Prostate gland (tissue), 2 donors: Measurements from ENCODE around the gene PNLIPRP1. TPM values are rescaled to one million over a fixed set of nuclear protein-coding genes. Genes with fewer than 3 reads are reported as not detected.

Source experiments
- DNase-seq: peaks from one replicate; pipeline ENCODE4 v3.0.0-alpha.2; 2019; ENCODE audit warnings: low spot score
- H3K27ac ChIP-seq, 2 donors: fragments of 200-600 bp; sonication (generic); 2 replicates each; pipeline ENCODE4 v1.5.1; 2017 to 2019
- H3K27me3 ChIP-seq: fragments of 200-600 bp; sonication (generic); replicated peaks from 2 replicates; pipeline ENCODE4 v1.5.1; 2019; ENCODE audit not compliant: insufficient read depth
- H3K36me3 ChIP-seq, 2 donors: fragments of 200-600 bp; sonication (generic); 1 replicate in 1 of 2; 2 replicates in 1 of 2; pipeline versions ENCODE4 v1.5.1 to v1.8.1; 2017 to 2019
- H3K4me1 ChIP-seq: fragments of 200-600 bp; sonication (generic); replicated peaks from 2 replicates; pipeline ENCODE4 v1.5.1; 2019
- H3K4me3 ChIP-seq, 2 donors: fragments of 200-600 bp; sonication (generic); 2 replicates each; pipeline ENCODE4 v1.5.1; 2017 to 2019
- H3K9me3 ChIP-seq: fragments of 200-600 bp; sonication (generic); 2 replicates; pipeline ENCODE4 v1.5.1; 2017
- POLR2A ChIP-seq: fragments of 450-650 bp; IDR thresholded peaks from one replicate; pipeline ENCODE4 v1.6.1; 2016; ENCODE audit warnings: antibody characterized with exemption, mild to moderate bottlenecking
- POLR2AphosphoS5 ChIP-seq: sonication (generic); formaldehyde crosslinking; IDR thresholded peaks from one replicate; pipeline ENCODE4 v1.6.1; 2017; ENCODE audit warnings: antibody characterized with exemption
- WGBS: methylation state at CpG from one replicate; pipeline ENCODE4 v1.1.5; 2018; 5-methylcytosine and 5-hydroxymethylcytosine counted together
- intact Hi-C: fragments of 100-400 bp; cut with DNase I; formaldehyde crosslinking; loops from one replicate; pipeline ENCODE4 v1.14.2; 2022
- total RNA-seq, 2 donors: library from RNA; depleted of rRNA; stranded (reverse); fragments of >200 nt; gene quantifications; one replicate each; pipeline ENCODE4 v1.1.0, GENCODE V29; 2016
- TF ChIP-seq, protein P1 (sequence below), 4 experiments: fragments of 200-600 bp in 2 of 4; fragments of 450-650 bp in 2 of 4; sonication (generic) in 2 of 4; IDR thresholded peaks; 1 replicate in 3 of 4; 2 replicates in 1 of 4; pipeline ENCODE4 v1.5.1; 2016 to 2019; ENCODE audit warnings: antibody characterized with exemption in 4 of 4, mild to moderate bottlenecking in 2 of 4, moderate library complexity in 2 of 4

Gene PNLIPRP1
- total RNA-seq, 2 donors from 2014 or later = not detected

DNA sequence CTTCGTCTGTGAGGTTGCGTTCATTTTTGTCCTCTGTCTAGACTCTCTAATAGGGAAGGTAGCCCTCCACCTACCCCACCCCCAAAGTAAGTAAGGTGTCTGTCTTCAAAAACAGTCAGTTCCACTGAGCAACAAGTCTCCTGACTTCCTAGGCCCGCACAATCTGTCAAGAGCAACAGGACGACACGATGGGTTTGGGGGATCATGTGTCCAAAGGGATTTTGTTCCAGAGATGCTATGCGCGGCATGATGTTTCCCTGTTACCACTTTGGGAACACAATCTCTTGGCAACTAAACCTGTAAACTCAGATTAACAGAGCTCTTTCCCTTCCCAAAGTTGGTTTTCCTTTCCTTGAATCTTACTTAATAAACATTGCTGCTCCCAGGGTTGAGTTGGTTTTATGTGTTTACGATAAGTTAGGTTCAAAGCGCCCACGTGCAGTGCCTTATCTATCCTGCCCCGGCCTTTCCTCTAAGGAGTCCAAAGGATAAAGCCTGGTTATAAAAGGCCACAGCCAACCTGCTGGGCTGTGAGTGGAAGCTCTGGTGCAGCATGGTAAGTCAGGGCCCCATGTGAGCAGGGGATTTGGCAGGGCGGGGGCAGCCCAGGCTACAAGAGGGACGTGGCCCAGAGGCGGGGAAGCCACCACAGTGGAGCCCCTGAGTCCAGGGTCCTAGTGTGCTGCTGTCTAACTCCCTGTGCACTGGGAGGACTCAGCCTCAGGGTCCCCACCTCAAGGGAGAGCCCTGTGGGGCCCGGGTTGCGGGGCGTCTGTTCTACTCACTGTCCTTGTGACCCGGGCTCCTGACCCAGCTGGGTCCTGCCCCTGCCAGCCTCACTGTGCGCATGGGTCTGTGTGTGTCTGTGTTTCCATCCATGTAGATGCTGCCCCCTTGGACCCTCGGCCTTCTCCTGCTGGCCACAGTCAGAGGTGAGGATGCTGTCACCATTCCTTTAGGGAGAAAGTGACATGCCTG, 30.0 kb downstream of the PNLIPRP1 start, which contains the start of gene PNLIPRP2:
TSS of gene PNLIPRP2 (plus strand) at position 531 of the 978 bp plus-strand sequence.
- 72% methylated on average over 20 of the region's 20 CpGs for WGBS
- no peaks in the 10 kb centered on the region for H3K4me1 ChIP-seq
- no peaks in the 10 kb centered on the region for H3K9me3 ChIP-seq
- DNase-seq = no peak
- intact Hi-C loops = no loop called here
- no peaks in the 10 kb centered on the region for H3K27me3 ChIP-seq
- no peak within 1 kb of the TSS for H3K27ac ChIP-seq
- H3K36me3 ChIP-seq = no peaks in the 10 kb centered on the region
- TF ChIP-seq POLR2A = no peak
- no peak for TF ChIP-seq POLR2AphosphoS5
- TF ChIP-seq, protein P1, sequence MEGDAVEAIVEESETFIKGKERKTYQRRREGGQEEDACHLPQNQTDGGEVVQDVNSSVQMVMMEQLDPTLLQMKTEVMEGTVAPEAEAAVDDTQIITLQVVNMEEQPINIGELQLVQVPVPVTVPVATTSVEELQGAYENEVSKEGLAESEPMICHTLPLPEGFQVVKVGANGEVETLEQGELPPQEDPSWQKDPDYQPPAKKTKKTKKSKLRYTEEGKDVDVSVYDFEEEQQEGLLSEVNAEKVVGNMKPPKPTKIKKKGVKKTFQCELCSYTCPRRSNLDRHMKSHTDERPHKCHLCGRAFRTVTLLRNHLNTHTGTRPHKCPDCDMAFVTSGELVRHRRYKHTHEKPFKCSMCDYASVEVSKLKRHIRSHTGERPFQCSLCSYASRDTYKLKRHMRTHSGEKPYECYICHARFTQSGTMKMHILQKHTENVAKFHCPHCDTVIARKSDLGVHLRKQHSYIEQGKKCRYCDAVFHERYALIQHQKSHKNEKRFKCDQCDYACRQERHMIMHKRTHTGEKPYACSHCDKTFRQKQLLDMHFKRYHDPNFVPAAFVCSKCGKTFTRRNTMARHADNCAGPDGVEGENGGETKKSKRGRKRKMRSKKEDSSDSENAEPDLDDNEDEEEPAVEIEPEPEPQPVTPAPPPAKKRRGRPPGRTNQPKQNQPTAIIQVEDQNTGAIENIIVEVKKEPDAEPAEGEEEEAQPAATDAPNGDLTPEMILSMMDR (IDR thresholded peaks at IDR 0.05) = no peak
- H3K4me3 ChIP-seq = no peak within 1 kb of the TSS

DNA sequence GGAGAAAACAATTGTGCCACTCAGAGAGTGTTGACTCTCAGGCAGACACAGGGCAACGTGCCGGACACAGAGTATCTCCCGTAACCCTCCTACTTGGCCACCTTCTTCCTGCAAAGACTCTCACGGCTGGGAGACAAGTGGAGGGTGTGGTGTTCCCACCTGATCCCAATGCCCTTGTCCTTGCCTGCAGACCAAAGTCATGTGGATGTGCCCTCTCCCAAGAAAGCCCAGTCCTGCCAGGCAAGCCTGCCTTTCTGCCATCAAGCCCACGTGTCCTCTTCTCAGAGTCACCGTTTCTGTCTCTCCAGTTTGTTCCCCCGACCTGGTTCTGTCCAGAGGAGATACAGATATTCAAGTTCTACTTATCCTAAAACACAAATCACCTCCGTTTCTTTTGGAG, 30.7 kb downstream of the PNLIPRP1 start:
- no peak overlapping the region for H3K27ac ChIP-seq
- DNase-seq = no peak
- no peaks in the 10 kb centered on the region for H3K9me3 ChIP-seq
- H3K36me3 ChIP-seq = no peaks in the 10 kb centered on the region
- TF ChIP-seq, protein P1 (IDR thresholded peaks at IDR 0.05) = no peak
- no peak for TF ChIP-seq POLR2A
- TF ChIP-seq POLR2AphosphoS5 = no peak
- intact Hi-C loops = no loop called here
- H3K4me1 ChIP-seq = no peaks in the 10 kb centered on the region
- no peak overlapping the region for H3K4me3 ChIP-seq
- H3K27me3 ChIP-seq = no peaks in the 10 kb centered on the region
- 85% methylated on average over 8 of the region's 8 CpGs for WGBS

GRCh38 chr10:116621934-116622655, 31.3 kb downstream of the PNLIPRP1 start:
- Histone ChIP-seq H3K9me3 (no peaks in the 10 kb centered on the region), H3K27ac (no peak overlapping the region), H3K4me1 (no peaks in the 10 kb centered on the region), H3K27me3 (no peaks in the 10 kb centered on the region), H3K4me3 (no peak overlapping the region), H3K36me3 (no peaks in the 10 kb centered on the region)
- DNase-seq = no peak
- no peak for TF ChIP-seq POLR2AphosphoS5
- TF ChIP-seq, protein P1 (IDR thresholded peaks at IDR 0.05) = no peak
- TF ChIP-seq POLR2A = no peak
- intact Hi-C loops = no loop called here
- 91% methylated on average over 11 of the region's 11 CpGs for WGBS

DNA sequence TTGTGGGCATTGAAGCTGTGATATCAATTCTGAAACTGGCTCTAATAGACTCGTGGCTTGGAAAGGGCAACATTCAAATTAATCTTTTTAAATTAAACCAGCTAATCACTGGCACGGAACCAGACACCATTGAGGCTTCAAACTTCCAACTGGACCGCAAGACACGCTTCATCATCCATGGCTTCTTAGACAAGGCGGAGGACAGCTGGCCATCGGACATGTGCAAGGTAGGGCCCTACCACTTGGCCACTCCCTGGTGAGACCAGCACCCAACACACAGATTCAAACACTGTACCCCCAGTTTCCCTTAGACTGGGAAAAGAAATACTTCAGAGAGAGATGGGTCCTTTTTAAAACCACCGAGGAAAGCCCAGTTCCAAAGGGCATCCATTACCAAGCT, 35.1 kb downstream of the PNLIPRP1 start:
- 94% methylated on average over 7 of the region's 7 CpGs for WGBS
- no peak for DNase-seq
- no peaks in the 10 kb centered on the region for H3K27me3 ChIP-seq
- H3K4me3 ChIP-seq = no peak overlapping the region
- no peaks in the 10 kb centered on the region for H3K9me3 ChIP-seq
- TF ChIP-seq, protein P1 (IDR thresholded peaks at IDR 0.05) = no peak
- TF ChIP-seq POLR2A (no peak), POLR2AphosphoS5 (no peak)
- intact Hi-C loops = no loop called here
- H3K4me1 ChIP-seq = no peaks in the 10 kb centered on the region
- no peaks in the 10 kb centered on the region for H3K36me3 ChIP-seq
- no peak overlapping the region for H3K27ac ChIP-seq
